Heart left ventricle (tissue), 16 donors: ENCODE measurements around the gene IQSEC1. TPM values are rescaled to one million over a fixed set of nuclear protein-coding genes. Genes with fewer than 3 reads are reported as not detected.
A peak's percentile ranks its signal among the peaks of the same experiment; 100 is the strongest.

Experiments used
- ATAC-seq, 4 donors: fragments of 200-7000 bp; cut with Tn5 transposase; one replicate each; pipeline ENCODE4 v1.9.1; 2020 to 2022; ENCODE audit warnings: moderate library complexity in 4 of 4, mild to moderate bottlenecking in 3 of 4, moderate number of reproducible peaks in 1 of 4
- DNase-seq, 5 donors: peaks; one replicate each; pipeline ENCODE4 v3.0.0-alpha.2; 2020
- H3K27ac ChIP-seq, 12 donors: fragments of 200-600 bp; sonication (generic) in 4 of 12; one replicate each; pipeline versions ENCODE4 v1.5.0 to v1.8.0; 2016 to 2022; ENCODE audit warnings: mild to moderate bottlenecking in 2 of 12
- H3K27me3 ChIP-seq, 9 donors: fragments of 200-600 bp; sonication (generic) in 2 of 9; one replicate each; pipeline versions ENCODE4 v1.5.1 to v1.8.0; 2016 to 2022; ENCODE audit warnings: mild to moderate bottlenecking in 3 of 9
- H3K36me3 ChIP-seq, 9 donors: fragments of 200-600 bp; sonication (generic) in 2 of 9; one replicate each; pipeline versions ENCODE4 v1.5.0 to v1.8.0; 2018 to 2022; ENCODE audit warnings: mild to moderate bottlenecking in 2 of 9
- H3K4me1 ChIP-seq, 12 donors: fragments of 200-600 bp; sonication (generic) in 4 of 12; one replicate each; pipeline versions ENCODE4 v1.5.0 to v1.8.0; 2016 to 2022; ENCODE audit warnings: mild to moderate bottlenecking in 3 of 12
- H3K4me3 ChIP-seq, 12 donors: fragments of 200-600 bp; sonication (generic) in 4 of 12; one replicate each; pipeline versions ENCODE4 v1.5.0 to v1.8.0; 2017 to 2022; ENCODE audit warnings: mild to moderate bottlenecking in 9 of 12, moderate library complexity in 4 of 12
- H3K9me3 ChIP-seq, 12 donors: fragments of 200-600 bp; sonication (generic) in 4 of 12; one replicate each; pipeline versions ENCODE4 v1.5.0 to v1.8.0; 2016 to 2022; ENCODE audit warnings: mild to moderate bottlenecking in 1 of 12
- CTCF ChIP-seq, 12 donors: fragments of 200-600 bp; sonication (generic) in 4 of 12; IDR thresholded peaks; one replicate each; pipeline versions ENCODE4 v1.5.0 to v1.8.0; 2018 to 2022; ENCODE audit warnings: antibody characterized with exemption in 12 of 12, mild to moderate bottlenecking in 5 of 12
- POLR2A ChIP-seq, 2 donors: fragments of 450-650 bp; IDR thresholded peaks; one replicate each; pipeline ENCODE4 v1.6.1; 2017; ENCODE audit warnings: antibody characterized with exemption in 2 of 2, mild to moderate bottlenecking in 2 of 2, moderate library complexity in 2 of 2
- WGBS, 4 donors: extraction: QIAGEN DNeasy Blood & Tissue Kit in 2 of 4; methylation state at CpG; one replicate each; pipeline versions ENCODE4 v1.1.5 to v1.1.7; 2013 to 2018; 5-methylcytosine and 5-hydroxymethylcytosine counted together
- intact Hi-C, 10 donors: fragments of 100-400 bp; cut with DNase I; formaldehyde crosslinking; loops; one replicate each; pipeline versions ENCODE4 v1.11.1 to v1.14.2; 2022
- polyA plus RNA-seq, 2 donors: library from polyadenylated mRNA; stranded (reverse); fragments of 200-250 nt; gene quantifications; one replicate each; pipeline ENCODE4 v1.2.3, GENCODE V29; 2013
- total RNA-seq, 9 donors: library from RNA; depleted of rRNA in 2 of 9; stranded (reverse); fragments of >200 nt in 2 of 9; fragmentation: NEBNext Ultra II Directional in 3 of 9; extraction: Animal tissue kit (Norgen Biotek cat#: 25700) in 3 of 9; gene quantifications; one replicate each; pipeline versions ENCODE4 v1.1.0 to v1.2.4, GENCODE V29; 2016 to 2023
- donor health status: ischemic (EF 13 %, LVEDD 7.1; RV severe dilation, severe dysfunction).
- donor health status: healthy with polysubstance abuse.
- donor health status: DM: no; HTN: yes; CAD: no.
- donor health status: DM: no; HTN: no; CAD: no.
- donor health status: ischemic (EF 25% LVEDD 6.9; RV normal size, moderate dysfunction).
- donor health status: ischemic (EF 25% LVEDD 5.7; RV mildly dilated, moderate dysfunction).
- donor health status: healthy.
- donor health status: DM: yes; HTN: yes; CAD: no.
- donor health status: ischemic (EF 35%, LVEDD 5.7; RV mildly dilated, moderate dysfunction).
- donor health status: nonischemic (EF 11% LVEDD 7.7; RV severe dilation, severe dysfunction).
- donor health status: DM: yes; HTN: yes; CAD: no.
- donor health status: PGD.
- donor health status: ischemic (EF 29% LVEDD 5.4; RV normal size, mild dysfunction).
- donor health status: nonischemic (EF 23%, LVEDD 6.1; RV moderate dilation, normal function).

Gene IQSEC1
- total and polyA plus RNA-seq, 11 donors: 28.8 to 79.1 (median 62.2) TPM

- DNase-seq: peak in 1 of 5 donors; percentile 58
- WGBS, 4 donors: 70 to 85% (median 80%) methylated on average over 5 of the region's 5 CpGs
These were observed 116.9 kb downstream of the IQSEC1 start for GRCh38 chr3:12956316-12956660.

GRCh38 chr3:12955651-12956315, 117.4 kb downstream of the IQSEC1 start:
- Histone ChIP-seq H3K27ac (peak overlapping the region; percentile 37 to 84 (median 76)), H3K4me1 (peaks cover 39 to 100% (median 91%) of the 10 kb centered on the region in 12 donors), H3K27me3 (no peaks in the 10 kb centered on the region), H3K36me3 (peaks cover 0 to 7% (median 0%) of the 10 kb centered on the region in 9 donors), H3K9me3 (no peaks in the 10 kb centered on the region), H3K4me3 (no peak overlapping the region)
- whole genome bisulfite sequencing, 4 donors: 70 to 78% (median 72%) methylated on average over 13 to 14 of the region's 14 CpGs
- DNase-seq: peak in 1 of 5 donors; percentile 46
- peak in 1 of 4 donors; percentile 0 for ATAC-seq
- TF ChIP-seq CTCF (IDR thresholded peaks at IDR 0.05) (no peak), POLR2A (IDR thresholded peaks at IDR 0.05) (no peak)
- intact Hi-C loops: loop anchor here in 1 of 10 donors (2.0 kb wide), 1 partner anchor 29 kb away; no protein-coding TSS in a partner anchor

More at GRCh38 chr3:12956316-12956660, 116.9 kb downstream of the IQSEC1 start:
- no peaks in the 10 kb centered on the region for H3K9me3 ChIP-seq
- H3K36me3 ChIP-seq: peaks cover 0 to 7% (median 0%) of the 10 kb centered on the region in 9 donors
- H3K4me3 ChIP-seq: no peak overlapping the region
- ATAC-seq: no peak
- intact Hi-C loops: no loop called here
- peaks cover 40 to 100% (median 96%) of the 10 kb centered on the region in 12 donors for H3K4me1 ChIP-seq
- peak overlapping the region; percentile 9 to 85 (median 68) for H3K27ac ChIP-seq
- TF ChIP-seq POLR2A (IDR thresholded peaks at IDR 0.05): no peak
- no peak for TF ChIP-seq CTCF (IDR thresholded peaks at IDR 0.05)
- no peaks in the 10 kb centered on the region for H3K27me3 ChIP-seq

GRCh38 chr3:12954891-12955650, 118.2 kb downstream of the IQSEC1 start:
- H3K4me1 ChIP-seq: peaks cover 33 to 97% (median 87%) of the 10 kb centered on the region in 12 donors
- TF ChIP-seq CTCF (IDR thresholded peaks at IDR 0.05): peak in 9 of 12 donors; percentile 5 to 56 (median 30)
- TF ChIP-seq POLR2A (IDR thresholded peaks at IDR 0.05): no peak
- peaks cover 0 to 7% (median 0%) of the 10 kb centered on the region in 9 donors for H3K36me3 ChIP-seq
- H3K4me3 ChIP-seq: no peak overlapping the region
- H3K9me3 ChIP-seq: no peaks in the 10 kb centered on the region
- peak overlapping the region; percentile 38 to 84 (median 76) for H3K27ac ChIP-seq
- ATAC-seq (peak; percentile 86 to 90 (median 86)), DNase-seq (peak; percentile 82 to 92 (median 91))
- intact Hi-C loops: loop anchor here in 1 of 10 donors (2.0 kb wide), 1 partner anchor 30 kb away; no protein-coding TSS in a partner anchor
- no peaks in the 10 kb centered on the region for H3K27me3 ChIP-seq
- 23 to 34% (median 28%) methylated on average over 9 to 14 of the region's 14 CpGs for WGBS, 4 donors

GRCh38 chr3:12954180-12954579, 119.0 kb downstream of the IQSEC1 start:
- Histone ChIP-seq H3K36me3 (peaks cover 0 to 7% (median 0%) of the 10 kb centered on the region in 9 donors), H3K4me3 (no peak overlapping the region), H3K27me3 (no peaks in the 10 kb centered on the region), H3K4me1 (peaks cover 27 to 97% (median 86%) of the 10 kb centered on the region in 12 donors), H3K27ac (peak overlapping the region in 11 of 12 donors; percentile 5 to 82 (median 73)), H3K9me3 (no peaks in the 10 kb centered on the region)
- DNase-seq (no peak), ATAC-seq (no peak)
- 70 to 79% (median 75%) methylated on average over 6 of the region's 6 CpGs for WGBS, 4 donors
- intact Hi-C loops: loop anchor here in 1 of 10 donors (2.0 kb wide), 1 partner anchor 31 kb away; no protein-coding TSS in a partner anchor
- TF ChIP-seq POLR2A (IDR thresholded peaks at IDR 0.05): no peak
- no peak for TF ChIP-seq CTCF (IDR thresholded peaks at IDR 0.05)
